Measurements from ENCODE around the gene ELL. TPM values are rescaled to one million over a fixed set of nuclear protein-coding genes. Genes with fewer than 3 reads are reported as not detected.

The ELL gene
- total RNA-seq, 1 experiment from 2014 or later: 6.7 TPM

DNA sequence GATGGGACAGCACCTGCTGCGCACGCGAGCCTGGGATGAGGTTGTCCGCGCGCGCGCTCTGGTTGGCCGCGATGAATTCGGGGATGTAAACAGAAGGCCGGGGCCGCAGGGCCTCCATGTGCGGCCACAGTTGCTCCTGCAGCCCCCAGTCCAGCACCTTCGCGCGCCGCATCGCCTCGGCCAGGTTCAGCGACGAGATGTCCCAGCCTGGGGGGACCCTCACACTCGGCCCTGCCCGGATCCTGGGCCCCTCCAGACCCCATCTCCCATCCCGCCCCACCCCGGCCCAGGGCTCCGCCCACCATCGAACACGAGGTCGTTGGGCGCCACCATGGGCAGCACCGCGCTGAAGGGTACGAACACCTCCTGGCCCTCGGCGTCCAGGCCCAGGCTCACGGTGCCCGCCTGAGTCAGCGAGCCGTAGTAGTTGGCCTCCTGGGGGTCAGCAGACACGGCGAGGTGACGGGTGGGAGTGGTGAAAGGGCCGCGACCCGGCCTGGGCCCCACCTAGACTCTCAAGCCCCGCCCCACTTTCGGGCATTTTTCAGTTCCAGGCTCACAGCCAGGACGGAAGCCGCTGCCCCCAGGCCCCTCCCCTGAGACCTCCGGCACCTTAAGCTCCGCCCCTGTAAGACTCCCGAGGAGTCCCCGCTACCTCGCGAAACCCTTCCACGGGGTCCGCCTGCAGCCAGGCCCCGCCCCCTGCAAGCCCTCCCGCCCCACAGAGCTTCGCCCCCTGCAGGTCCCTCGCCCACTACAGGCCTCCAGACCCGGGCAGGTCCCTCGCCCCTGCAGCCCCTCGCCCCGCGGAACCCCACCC is 85.0 kb downstream of the ELL start:
- no peak for DNase-seq (ENCODE audit: extremely low read depth, low read depth)

DNA sequence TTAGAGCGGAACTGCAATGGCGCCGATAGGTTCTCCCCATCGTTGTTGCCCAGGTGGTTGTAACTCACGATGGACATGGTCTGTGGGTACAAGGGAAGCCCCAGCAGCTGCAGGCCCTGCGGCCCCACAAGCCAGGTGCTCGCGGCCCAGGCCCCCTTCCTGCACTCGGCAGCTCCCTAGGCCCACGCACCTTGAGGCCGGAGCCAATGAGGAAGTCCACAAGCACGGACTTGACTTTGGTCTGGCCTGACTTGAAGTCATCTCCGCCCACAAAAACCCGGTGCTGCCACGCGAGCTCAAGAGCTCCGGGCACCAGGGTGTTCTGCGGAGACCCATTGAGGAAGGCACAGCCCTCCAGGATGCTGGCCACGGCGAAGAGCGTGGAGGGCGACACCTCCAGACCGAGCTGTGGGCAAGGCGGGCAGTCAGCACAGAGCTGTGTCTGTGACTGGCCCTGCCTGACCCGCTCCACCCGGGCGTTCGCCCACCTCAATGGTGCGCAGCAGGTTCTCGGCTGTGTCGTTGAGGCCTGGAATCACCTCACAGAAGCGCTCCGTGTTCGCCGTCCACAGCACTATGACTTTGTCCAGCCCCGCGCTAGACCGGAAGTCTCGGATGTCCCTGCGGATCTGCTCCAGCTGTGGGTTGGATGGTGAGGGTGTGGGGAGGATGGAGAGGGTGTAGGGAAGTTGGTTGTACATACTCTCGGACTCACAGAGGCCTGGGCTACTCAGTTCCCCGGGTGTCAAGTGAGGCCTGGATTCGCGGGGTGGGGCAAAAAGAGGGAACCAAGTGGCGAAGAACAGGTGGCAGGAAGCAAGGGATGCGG is 85.8 kb downstream of the ELL start:
- DNase-seq (ENCODE audit: extremely low read depth, low read depth): no peak

DNA sequence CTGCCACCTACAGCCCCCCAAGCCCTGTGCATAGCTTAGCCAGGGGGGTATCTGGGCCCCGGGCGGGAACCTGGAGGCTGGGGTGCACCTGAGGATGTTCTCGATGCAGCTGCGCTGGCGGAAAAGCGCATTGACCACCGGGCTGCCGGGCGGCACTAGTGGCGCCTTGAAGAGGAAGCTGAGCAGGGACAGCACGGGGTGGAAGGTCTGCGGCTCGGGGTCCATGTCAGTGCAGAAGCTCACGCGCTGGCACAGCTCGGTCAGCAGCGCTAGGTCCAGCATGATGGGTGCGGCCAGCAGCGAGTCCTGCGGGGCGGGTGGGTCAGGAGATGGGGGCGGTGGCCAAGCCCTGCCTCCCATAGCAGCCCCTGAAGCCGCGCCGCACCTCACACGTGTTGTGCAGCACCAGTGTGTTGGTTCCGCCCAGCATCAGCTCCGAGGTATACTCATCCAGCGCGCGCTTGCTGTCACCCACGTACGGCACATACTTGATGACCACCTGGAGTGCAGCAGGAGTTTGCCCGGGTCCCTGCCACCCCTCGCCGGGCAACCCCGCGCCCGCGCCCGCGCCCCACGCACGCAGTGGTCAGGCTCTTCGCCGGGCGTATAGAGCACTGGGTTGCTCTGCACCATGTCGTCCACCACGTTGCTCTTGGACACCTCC is 86.6 kb downstream of the ELL start:
- DNase-seq (ENCODE audit: extremely low read depth, low read depth): no peak

DNA sequence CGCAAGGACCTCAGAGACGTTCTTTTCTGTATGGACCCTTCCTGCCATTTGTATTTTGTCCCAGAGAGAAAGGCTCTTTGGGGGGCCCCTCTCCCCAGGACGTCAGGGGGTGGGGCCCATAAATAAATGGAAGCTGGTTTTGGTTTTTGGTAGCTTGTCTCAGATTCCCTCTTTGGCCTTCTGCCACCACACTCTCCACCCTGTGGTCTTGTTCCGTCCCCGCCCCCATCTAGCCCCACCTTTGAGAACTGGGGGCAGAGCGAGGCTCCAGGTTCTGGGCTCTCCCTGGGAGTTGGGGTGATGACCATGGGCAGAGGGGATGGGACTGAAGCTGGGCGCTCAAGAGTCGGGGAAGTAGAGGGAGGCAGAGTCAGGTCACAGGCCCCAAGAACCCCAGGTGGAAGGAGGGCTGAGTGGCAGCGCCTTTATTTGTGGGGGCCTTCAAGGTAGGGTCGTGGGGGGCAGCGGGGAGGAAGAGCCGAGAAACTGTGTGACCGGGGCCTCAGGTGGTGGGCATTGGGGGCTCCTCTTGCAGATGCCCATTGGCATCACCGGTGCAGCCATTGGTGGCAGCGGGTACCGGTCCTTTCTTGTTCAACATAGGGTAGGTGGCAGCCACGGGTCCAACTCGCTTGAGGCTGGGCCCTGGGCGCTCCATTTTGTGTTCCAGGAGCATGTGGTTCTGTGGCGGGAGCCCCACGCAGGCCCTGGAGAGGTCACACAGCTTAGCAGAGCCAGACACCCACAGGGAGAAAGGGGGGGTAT is 87.3 kb downstream of the ELL start:
- no peak for DNase-seq (ENCODE audit: extremely low read depth, low read depth)

DNA sequence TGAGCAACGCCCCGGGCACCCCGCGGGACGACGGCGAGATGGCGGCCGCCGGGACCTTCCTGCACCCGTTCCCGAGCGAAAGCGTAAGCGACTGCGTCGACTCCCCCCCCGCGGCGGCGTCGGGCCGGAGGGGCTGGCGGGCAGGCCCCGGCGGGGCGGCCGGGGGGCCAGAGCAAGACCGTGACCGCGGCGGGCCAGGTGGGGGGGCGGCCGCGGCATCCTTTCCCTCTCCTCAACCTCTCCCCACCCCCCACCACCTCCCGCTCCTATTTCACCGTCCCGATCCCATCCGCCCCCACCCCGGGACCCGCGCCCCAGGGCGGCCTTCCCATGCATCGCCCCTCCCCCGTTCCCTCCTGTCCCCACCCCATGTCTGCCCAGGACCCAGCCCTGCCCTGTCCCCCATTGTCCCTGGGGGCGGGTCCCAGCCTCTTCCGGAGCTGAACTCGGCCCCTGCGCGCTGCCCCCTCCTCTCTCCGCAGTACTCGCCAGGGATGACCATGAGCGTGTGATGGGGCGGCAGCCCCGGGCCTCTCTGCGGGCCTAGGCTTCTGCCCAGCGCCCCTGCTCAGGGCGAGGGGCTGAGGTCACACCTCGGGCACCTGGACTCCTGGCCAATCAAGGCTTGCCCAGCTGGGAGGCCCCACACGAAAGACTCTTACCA is 88.0 kb downstream of the ELL start:
- no peak for DNase-seq (ENCODE audit: extremely low read depth, low read depth)

DNA sequence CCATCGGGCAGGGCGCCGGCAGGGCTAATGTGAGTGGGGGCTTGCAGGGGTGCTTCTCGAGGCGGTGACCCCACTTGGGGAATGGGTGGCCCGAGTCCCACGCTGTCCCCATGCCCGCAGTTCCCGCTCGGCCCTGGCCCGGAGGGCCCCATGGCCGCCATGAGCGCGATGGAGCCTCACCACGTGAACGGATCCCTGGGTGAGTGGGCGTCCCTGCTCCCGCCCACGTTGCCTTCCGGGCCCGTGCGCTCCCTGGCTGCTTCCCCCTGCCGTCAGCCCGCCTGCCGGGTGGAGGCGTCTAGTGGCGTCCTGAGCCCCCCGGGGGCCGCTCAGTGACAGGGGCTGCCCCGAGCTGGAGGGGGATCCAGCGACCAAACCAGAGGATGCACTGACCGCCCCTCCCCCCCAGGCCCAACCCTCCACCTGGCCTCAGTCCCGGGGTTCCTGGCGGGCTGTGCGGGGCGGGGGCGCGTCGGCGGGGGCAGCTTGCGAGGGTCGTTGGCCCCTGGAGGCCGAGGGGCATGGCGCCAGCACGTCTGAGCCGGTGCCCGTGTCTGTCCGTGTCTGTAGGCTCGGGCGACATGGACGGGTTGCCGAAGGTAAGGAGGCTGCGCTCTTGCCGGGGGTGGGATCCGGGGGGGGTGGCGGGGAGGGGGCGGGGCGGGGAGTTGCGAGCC is 88.7 kb downstream of the ELL start:
- no peak for DNase-seq (ENCODE audit: extremely low read depth, low read depth)

DNA sequence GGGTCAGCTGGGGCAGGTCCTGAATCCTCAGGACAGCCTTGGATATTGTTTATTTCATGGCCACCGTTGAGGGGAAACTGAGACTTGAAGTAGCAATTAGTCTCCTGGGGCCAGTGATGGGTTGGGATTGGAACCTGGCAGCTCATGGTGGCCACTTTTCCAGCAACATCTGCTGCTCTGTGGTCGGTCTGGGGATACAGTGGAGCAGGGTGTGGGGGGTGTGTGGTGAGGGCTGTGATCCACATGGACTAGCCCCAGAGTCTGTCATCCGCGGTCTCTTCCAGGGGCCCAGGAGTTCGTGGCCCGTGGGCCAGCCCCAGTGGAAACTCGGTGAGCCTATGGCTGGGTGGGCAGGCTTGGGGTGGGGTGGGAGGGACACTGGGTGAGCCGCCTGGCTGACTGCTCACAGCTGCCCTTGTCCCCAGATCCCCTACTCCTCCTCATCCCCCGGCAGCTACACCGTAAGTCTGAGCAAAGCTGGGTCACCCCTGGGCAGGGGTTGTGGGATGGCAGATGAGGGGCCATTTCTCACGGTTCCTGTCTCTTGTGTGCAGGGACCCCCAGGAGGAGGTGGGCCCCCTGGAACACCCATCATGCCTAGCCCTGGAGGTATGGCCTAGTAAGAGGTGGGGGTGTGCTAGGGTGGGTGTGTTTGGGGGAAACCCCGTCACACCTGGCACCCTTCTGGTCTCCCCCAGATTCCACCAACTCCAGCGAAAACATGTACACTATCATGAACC is 89.4 kb downstream of the ELL start:
- DNase-seq (ENCODE audit: extremely low read depth, low read depth): no peak

DNA sequence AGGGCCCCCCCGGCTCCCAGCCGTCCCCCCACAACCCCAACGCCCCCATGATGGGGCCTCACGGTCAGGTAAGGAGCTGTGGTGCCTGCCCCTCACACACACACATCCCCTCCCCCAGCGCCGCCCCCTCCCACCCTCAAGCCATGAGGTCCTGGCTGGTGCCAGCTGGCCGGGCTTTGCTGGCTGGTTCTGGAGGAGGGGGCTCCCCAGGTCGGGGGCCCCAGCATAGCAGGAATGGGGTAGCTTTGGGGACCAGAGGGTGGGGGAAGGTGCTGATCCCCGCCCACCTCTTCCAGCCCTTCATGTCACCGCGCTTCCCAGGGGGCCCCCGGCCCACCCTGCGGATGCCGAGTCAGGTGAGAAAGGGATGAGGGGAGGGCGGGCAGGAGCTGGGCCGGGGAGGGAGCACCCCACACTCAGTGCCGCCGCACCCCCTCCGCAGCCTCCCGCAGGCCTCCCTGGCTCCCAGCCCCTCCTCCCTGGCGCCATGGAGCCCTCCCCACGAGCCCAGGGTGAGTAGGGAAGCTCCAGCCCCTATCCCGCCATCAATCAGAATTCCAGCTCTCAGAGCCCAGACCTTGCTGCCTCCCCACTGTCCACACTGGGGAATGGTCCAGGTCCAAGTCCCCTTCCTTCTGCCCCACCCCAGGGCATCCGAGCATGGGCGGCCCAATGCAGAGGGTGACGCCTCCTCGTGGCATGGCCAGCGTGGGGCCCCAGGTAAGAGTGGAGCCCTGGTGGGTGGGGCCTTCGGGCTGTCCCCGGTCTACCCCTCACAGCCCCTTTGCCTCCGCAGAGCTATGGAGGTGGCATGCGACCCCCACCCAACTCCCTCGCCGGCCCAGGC is 90.3 kb downstream of the ELL start:
- DNase-seq (ENCODE audit: extremely low read depth, low read depth): no peak

DNA sequence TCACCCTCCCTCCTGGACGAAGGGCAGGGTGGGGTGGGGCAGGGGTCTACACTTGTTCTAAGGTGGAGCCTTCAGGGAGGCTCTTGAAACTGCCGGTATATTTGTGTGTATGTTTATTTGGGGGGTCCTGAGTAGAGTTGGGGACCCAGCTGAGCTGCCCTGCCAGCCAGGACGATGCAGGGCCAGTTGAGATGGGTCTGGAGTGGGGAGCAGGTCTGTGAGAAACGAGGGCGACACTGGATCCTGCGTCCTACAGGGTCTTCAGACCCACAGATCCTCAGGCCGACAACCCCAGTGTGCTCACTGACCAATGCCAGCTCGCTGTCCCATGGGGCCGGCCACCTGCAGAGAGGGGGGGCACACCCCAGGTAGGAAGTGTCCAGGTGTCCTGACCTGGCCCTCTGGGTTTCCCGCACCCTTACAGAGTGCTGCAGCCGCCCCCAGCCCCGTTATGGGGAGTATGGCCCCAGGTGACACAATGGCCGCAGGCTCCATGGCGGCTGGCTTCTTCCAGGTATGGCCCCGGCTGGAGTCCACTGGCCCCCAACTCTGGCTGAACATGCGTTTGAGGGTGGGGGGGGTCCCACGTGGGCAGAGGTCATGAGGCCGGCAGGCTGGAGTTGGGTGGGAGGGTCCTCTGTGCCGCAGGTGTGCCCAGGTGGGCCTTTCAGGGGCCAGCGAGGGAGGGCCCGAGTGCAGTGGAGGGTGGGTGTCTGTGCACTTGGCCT is 91.3 kb downstream of the ELL start:
- no peak for DNase-seq (ENCODE audit: extremely low read depth, low read depth)

DNA sequence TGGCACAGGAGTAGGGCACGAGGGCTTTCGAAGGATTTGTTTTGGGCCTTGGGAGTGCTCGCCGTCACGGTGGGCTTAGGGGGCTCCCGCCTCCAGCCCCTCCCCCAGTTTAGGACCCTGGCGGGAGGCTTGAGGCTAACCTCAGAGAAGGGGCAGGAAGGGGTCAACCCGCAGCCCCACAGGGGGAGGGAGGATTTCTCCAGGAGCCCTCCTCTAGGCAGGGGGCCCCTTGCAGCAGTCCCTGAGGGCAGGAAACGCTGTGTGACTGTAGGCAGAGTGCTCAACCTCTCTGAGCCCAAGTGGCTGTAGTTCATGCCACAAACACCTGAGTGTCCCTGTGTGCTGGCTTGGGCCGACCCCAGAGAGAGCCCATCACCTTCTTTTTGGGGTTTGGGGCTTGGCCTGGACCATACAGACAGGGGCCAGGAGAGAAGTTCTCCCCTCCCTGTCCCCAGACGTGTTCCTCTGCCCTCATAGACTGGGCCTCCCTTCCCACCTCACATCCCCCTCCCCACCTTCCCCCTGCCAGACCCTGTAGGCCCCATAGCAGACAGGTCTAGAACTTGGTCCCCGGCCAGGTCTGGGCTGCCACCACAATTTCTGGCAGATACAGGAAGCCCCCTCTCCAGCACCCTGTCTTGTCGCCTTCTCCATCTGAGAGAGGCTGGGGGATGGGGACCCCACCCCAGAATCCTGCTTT is 92.0 kb downstream of the ELL start:
- DNase-seq (ENCODE audit: extremely low read depth, low read depth): no peak

DNA sequence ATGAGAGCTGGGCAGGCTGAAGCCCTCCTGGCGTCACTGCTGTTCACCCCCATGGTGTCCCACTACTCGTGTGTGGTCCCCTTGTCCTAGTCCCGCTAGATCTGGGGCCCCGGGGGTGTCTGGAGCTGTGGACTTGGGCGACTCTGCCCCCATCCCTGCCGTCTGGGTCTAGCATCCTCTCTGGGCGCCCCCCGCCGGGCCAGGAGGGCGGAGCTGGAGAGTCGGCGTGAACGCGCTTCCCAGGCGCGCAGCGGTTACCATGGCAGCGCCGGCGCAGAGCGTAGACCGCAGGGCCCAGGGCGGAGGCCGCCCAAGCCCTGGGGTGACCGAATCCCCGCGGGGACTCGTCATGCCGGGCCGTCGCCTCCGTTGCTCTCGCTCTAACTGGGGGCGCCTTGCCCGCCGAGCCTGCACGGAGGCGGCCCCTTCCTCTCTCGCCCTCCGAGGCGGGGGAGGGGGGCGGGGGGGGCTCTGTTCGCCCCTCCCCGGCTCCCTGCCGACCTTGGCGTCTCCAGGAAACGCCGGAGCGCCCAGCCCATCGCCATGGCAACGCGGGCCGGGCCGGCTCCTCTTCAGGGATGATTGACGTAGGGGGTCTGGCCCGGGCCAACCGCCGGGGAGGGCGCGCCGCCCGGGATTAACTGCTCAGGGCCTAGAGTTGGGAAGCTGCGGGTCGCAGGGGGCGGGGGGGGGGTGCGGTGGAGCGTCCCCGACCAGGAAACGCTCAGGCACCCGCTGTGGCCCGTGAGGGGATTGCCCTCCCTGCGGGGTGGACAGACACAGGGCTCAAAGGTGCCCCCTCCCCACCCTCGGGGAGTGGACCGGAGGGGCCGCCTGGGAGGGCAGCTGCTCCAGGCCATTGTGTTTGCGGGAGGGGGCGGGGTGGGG is 92.8 kb downstream of the ELL start:
- peak; percentile 66 for DNase-seq (ENCODE audit: extremely low read depth, low read depth)

DNA sequence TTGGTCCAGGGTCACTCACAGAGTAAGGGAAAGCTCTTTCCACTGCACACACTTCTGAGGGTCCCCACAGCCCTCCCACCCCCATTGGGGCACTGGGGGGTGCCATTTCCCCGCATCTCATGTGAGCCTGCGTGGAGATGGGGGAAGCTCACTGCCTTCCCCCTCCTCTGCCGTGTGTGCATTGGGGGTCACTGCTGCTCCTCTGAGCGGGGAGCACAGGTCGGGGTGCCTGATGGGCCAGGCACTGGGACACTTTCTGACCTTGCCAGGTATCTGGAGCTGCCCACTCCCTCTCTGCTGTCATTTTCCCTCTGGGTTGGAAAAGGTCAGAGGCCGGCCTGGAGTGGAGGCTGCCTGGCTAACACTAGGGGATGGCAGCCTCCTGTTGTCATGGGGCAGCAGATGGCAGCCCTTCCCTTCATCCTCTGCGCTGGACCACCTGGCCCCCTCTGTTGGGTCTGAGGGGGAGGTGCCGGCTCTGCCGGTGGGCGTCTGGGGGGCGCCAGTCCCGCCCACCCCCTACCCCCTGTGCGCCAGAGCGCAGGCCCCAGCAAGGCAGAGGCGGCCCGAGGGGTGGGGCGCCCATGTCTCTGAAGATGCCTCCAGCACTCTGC is 93.6 kb downstream of the ELL start:
- no peak for DNase-seq (ENCODE audit: extremely low read depth, low read depth)

DNA sequence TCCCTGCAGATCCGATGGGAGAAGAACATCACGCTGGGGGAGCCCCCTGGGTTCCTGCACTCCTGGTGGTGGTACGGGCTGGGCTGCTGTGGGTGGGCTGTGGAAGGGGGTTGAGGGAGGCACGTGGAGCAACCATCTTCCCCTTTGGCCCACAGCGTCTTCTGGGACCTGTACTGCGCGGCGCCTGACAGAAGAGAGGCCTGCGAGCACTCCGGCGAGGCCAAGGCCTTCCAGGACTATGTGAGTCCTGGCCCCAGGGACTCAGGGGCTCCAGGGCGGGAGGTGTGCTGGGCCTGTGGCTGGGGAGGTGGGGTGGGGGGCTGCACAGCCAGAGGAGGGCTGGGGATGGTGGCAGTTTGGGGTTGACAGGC is 94.1 kb downstream of the ELL start:
- no peak for DNase-seq (ENCODE audit: extremely low read depth, low read depth)

DNA sequence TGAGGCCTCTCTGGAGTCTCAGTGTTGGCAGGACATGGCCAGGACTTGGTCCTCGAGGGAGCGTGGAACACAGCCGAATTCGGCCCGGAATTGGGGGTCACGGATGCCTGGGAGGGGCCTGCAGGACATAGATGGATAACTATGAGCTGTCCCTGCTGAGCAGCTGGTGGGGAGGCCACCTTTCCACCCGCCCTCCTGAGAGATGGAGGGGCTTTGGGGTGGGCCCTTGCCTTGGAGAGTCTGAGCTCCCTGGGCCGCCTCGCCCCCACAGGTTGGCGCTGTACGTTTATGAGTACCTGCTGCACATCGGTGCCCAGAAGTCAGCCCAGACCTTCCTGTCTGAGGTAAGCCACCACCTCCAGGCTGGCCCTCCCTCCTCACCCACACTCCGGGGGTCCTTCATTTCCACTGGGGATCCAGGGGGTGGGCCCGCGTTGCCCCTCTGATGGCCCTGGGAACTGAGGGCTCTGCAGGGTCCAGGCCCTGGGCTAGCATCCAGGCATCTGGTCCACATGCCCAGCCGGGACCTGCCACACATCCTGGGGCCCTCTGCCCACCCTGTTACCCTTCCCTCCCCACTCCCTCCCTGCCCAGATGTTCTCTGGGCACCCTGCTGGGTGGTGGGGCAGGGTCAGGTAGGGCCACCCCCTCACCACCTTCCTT is 94.7 kb downstream of the ELL start:
- no peak for DNase-seq (ENCODE audit: extremely low read depth, low read depth)

DNA sequence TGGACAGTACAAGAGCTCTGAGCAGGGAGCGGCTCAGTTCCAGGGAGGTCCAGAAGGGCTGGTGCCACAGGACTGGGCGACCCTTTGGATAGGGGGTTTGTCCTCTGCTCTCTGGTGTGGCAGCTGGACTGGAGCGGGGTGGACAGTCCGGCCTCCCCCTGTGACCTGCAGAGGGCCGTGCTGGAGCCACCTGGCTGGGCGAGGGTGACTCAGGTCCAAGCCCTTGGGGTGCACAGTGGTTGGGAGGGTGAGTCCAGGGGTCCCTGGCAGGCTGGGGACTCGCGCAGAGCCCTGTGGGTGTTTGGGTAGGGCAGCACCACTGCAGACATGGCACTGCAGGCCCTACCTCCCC is 95.5 kb downstream of the ELL start:
- no peak for DNase-seq (ENCODE audit: extremely low read depth, low read depth)
